ENCODE measurements around the gene POLE. TPM values are rescaled to one million over a fixed set of nuclear protein-coding genes. Genes with fewer than 3 reads are reported as not detected.
A peak's percentile ranks its signal among the peaks of the same experiment; 100 is the strongest.

The POLE gene
- polyA plus RNA-seq, 1 of the 3 experiments (the other 2 are of a cell fraction) = 20.1 TPM

DNA sequence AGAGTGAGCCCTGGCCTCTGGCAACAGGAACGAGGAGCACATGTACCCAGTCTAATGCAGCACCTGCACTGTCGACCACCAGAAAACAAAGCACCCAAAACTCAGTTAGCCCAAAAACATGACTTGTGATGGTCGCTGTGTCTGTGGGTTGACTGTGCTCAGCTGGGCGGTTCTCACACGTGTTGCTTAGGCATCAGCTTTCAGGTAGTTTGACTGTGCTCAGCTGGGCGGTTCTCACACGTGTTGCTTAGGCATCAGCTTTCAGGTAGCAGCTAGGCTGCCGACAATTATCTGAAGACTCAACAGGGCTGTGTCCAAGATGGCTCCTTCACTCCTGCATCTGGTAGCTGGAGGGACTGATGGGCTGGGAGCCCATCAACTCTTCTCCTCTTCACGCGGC, 75.5 kb downstream of the POLE start:
- Histone ChIP-seq H3K27me3 (ENCODE audit: insufficient read depth) (peaks cover 60% of the 10 kb centered on the region), H2AFZ (ENCODE audit: low read depth) (no peak overlapping the region), H4K20me1 (ENCODE audit: insufficient read depth) (no peaks in the 10 kb centered on the region), H3K79me2 (ENCODE audit: insufficient read depth) (no peaks in the 10 kb centered on the region), H3K9me3 (no peaks in the 10 kb centered on the region), H3K27ac (ENCODE audit: low read depth in 2 of 2, low read length in 1 of 2) (no peak overlapping the region), H3K9me2 (no peaks in the 10 kb centered on the region), H3K4me3 (ENCODE audit: low read depth in 2 of 2, low read length in 1 of 2) (no peak overlapping the region), H3K36me3 (replicated peaks in 1 of 2; ENCODE audit: control insufficient read depth in 1 of 2, insufficient read depth in 2 of 2, low read length in 1 of 2) (no peaks in the 10 kb centered on the region), H3F3A (replicated peaks; ENCODE audit: insufficient read depth) (peaks cover 2% of the 10 kb centered on the region), H3K4me2 (no peak overlapping the region), H3K4me1 (ENCODE audit: control insufficient read depth in 1 of 2, insufficient read depth in 2 of 2, low read depth in 1 of 2, low read length in 1 of 2) (peaks cover 0 to 11% of the 10 kb centered on the region in 2 experiments; a peak in 1 of 4 replicates), H3K9ac (no peak overlapping the region)
- DNase-seq = no peak
- CTCF ChIA-PET = interaction anchor here (0.7 to 7.2 kb wide), 5 partner anchors 10 to 198 kb away, joined by 3 to 122 read pairs (median 5); no protein-coding TSS in a partner anchor
- POLR2A ChIA-PET = no interaction called here
- TF ChIP-seq, protein P1, sequence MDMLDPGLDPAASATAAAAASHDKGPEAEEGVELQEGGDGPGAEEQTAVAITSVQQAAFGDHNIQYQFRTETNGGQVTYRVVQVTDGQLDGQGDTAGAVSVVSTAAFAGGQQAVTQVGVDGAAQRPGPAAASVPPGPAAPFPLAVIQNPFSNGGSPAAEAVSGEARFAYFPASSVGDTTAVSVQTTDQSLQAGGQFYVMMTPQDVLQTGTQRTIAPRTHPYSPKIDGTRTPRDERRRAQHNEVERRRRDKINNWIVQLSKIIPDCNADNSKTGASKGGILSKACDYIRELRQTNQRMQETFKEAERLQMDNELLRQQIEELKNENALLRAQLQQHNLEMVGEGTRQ (IDR thresholded peaks at IDR 0.05; ENCODE audit: borderline replicate concordance, low read depth, low read length) = no peak
- TF ChIP-seq NFIC (IDR thresholded peaks at IDR 0.05; ENCODE audit: borderline replicate concordance) = no peak
- no peak for TF ChIP-seq EZH2phosphoT487 (IDR thresholded peaks at IDR 0.05; ENCODE audit: borderline replicate concordance, low read depth)
- no peak for TF ChIP-seq ELF1 (IDR thresholded peaks at IDR 0.05)
- TF ChIP-seq SMC3 (IDR thresholded peaks at IDR 0.05; ENCODE audit: low read depth, low read length) = no peak
- TF ChIP-seq RCOR1 (IDR thresholded peaks at IDR 0.05; ENCODE audit: low read length) = no peak
- TF ChIP-seq MXI1 (IDR thresholded peaks at IDR 0.05; ENCODE audit: low read depth, low read length) = no peak
- WGBS (ENCODE audit: low lambda C conversion rate) = 69% methylated on average over 9 of the region's 10 CpGs

GRCh38 chr12:132610866-132611602, 76.1 kb downstream of the POLE start:
- WGBS (ENCODE audit: low lambda C conversion rate) = 27% methylated on average over 24 of the region's 33 CpGs
- Histone ChIP-seq H4K20me1 (ENCODE audit: insufficient read depth) (no peaks in the 10 kb centered on the region), H3K4me2 (peak overlapping the region; percentile 70), H3K4me3 (ENCODE audit: low read depth in 2 of 2, low read length in 1 of 2) (peak overlapping the region in 1 of 2 experiments; percentile 36; a peak in 2 of 4 replicates), H3K9ac (no peak overlapping the region), H3K36me3 (replicated peaks in 1 of 2; ENCODE audit: control insufficient read depth in 1 of 2, insufficient read depth in 2 of 2, low read length in 1 of 2) (no peaks in the 10 kb centered on the region), H3K27me3 (ENCODE audit: insufficient read depth) (peaks cover 60% of the 10 kb centered on the region), H3K4me1 (ENCODE audit: control insufficient read depth in 1 of 2, insufficient read depth in 2 of 2, low read depth in 1 of 2, low read length in 1 of 2) (peaks cover 0 to 13% of the 10 kb centered on the region in 2 experiments; a peak in 1 of 4 replicates), H2AFZ (ENCODE audit: low read depth) (peak overlapping the region; percentile 52; the same call in 1 of the 2 replicates), H3K9me3 (no peaks in the 10 kb centered on the region), H3K79me2 (ENCODE audit: insufficient read depth) (no peaks in the 10 kb centered on the region), H3K9me2 (no peaks in the 10 kb centered on the region), H3K27ac (ENCODE audit: low read depth in 2 of 2, low read length in 1 of 2) (no peak overlapping the region), H3F3A (replicated peaks; ENCODE audit: insufficient read depth) (peaks cover 6% of the 10 kb centered on the region)
- no peak for TF ChIP-seq GABPA (IDR thresholded peaks at IDR 0.05; ENCODE audit: low read depth)
- TF ChIP-seq NRF1 (IDR thresholded peaks at IDR 0.05; ENCODE audit: low read depth, low read length) = no peak
- TF ChIP-seq POLR2AphosphoS5 (IDR thresholded peaks at IDR 0.05; ENCODE audit: low read depth, low read length) = no peak
- no peak for TF ChIP-seq GATA2 (CRISPR knock-in tag; IDR thresholded peaks at IDR 0.05)
- TF ChIP-seq MAX (IDR thresholded peaks at IDR 0.05; ENCODE audit: low read depth) = no peak
- no peak for TF ChIP-seq MEF2A (IDR thresholded peaks at IDR 0.05; ENCODE audit: borderline replicate concordance, low read depth)
- TF ChIP-seq FOXJ3 (CRISPR knock-in tag; IDR thresholded peaks at IDR 0.05) = no peak
- TF ChIP-seq FOXM1 (IDR thresholded peaks at IDR 0.05; ENCODE audit: low read depth) = no peak
- ChIA-PET POLR2A (no interaction called here), CTCF (interaction anchor here (0.7 to 7.2 kb wide), 9 partner anchors 9 to 197 kb away, joined by 3 to 122 read pairs (median 5); no protein-coding TSS in a partner anchor)
- DNase-seq = no peak

Data from SK-N-SH (cell line).